Renal cortex interstitium (tissue), 11 donors: ENCODE results near the gene OLAH. TPM values are rescaled to one million over a fixed set of nuclear protein-coding genes. Genes with fewer than 3 reads are reported as not detected.

Source experiments
- DNase-seq, 11 donors: peaks; one replicate each; pipeline ENCODE4 v3.0.0-alpha.2; 2013; ENCODE audit warnings: low read depth in 9 of 11, low spot score in 4 of 11; ENCODE audit errors: extremely low read depth in 1 of 11
- polyA plus RNA-seq, 3 donors: library from polyadenylated mRNA; unstranded; fragments of 120-200 nt; gene quantifications; one replicate each; pipeline ENCODE4 v1.2.1, GENCODE V29; 2013; ENCODE audit not compliant: insufficient read length in 3 of 3

The OLAH gene
- polyA plus RNA-seq, 3 donors = 0.43 to 0.65 (median 0.51) TPM

- DNase-seq = no peak
Observed at GRCh38 chr10:15059914-15060313, 16.2 kb downstream of the OLAH start.

- no peak for DNase-seq
Observed at GRCh38 chr10:15060638-15061037, 16.9 kb downstream of the OLAH start.

- DNase-seq = no peak
Observed at GRCh38 chr10:15067154-15067553, 23.4 kb downstream of the OLAH start.

GRCh38 chr10:15068802-15069201, 25.1 kb downstream of the OLAH start:
- no peak for DNase-seq

GRCh38 chr10:15069230-15069629, 25.5 kb downstream of the OLAH start:
- DNase-seq = no peak

- DNase-seq = no peak
Observed at GRCh38 chr10:15072358-15072757, 28.6 kb downstream of the OLAH start.

GRCh38 chr10:15075421-15075820, 31.7 kb downstream of the OLAH start:
- DNase-seq = no peak

- DNase-seq = no peak
Observed at GRCh38 chr10:15083674-15084501, 40.1 kb downstream of the OLAH start.

GRCh38 chr10:15084502-15084922, 40.8 kb downstream of the OLAH start:
- DNase-seq = peak; percentile 45 to 90 (median 68)

GRCh38 chr10:15088428-15089261, 44.9 kb downstream of the OLAH start, which contains the start of gene ACBD7:
ACBD7 (minus strand) TSS chr10:15088776; CDS start chr10:15088728, 48 bp downstream.
- peak; percentile 45 to 86 (median 73) for DNase-seq

GRCh38 chr10:15091418-15091817, 47.7 kb downstream of the OLAH start:
- no peak for DNase-seq

- DNase-seq = no peak
Observed at GRCh38 chr10:15092855-15093408, 49.2 kb downstream of the OLAH start.

- DNase-seq = no peak
Observed at GRCh38 chr10:15096661-15097010, 52.9 kb downstream of the OLAH start.

- peak; percentile 86 to 96 (median 93) for DNase-seq
Observed at GRCh38 chr10:15097011-15097812, 53.5 kb downstream of the OLAH start, which contains the start of gene RPP38. RPP38 (plus strand) TSS chr10:15097355; CDS start chr10:15103315, 5,960 bp downstream.

GRCh38 chr10:15099886-15100285, 56.1 kb downstream of the OLAH start:
- no peak for DNase-seq

GRCh38 chr10:15103513-15103912, 59.8 kb downstream of the OLAH start:
- no peak for DNase-seq

- peak in 9 of 11 donors; percentile 45 to 66 (median 61) for DNase-seq
Observed at GRCh38 chr10:15106352-15107013, 62.7 kb downstream of the OLAH start.

GRCh38 chr10:15112657-15113056, 68.9 kb downstream of the OLAH start:
- no peak for DNase-seq
